Measurements from ENCODE around the gene CRBN. TPM values are rescaled to one million over a fixed set of nuclear protein-coding genes. Genes with fewer than 3 reads are reported as not detected.

CRBN gene
- total and polyA plus RNA-seq, 10 donors = 33.4 to 123 (median 82.0) TPM

DNA sequence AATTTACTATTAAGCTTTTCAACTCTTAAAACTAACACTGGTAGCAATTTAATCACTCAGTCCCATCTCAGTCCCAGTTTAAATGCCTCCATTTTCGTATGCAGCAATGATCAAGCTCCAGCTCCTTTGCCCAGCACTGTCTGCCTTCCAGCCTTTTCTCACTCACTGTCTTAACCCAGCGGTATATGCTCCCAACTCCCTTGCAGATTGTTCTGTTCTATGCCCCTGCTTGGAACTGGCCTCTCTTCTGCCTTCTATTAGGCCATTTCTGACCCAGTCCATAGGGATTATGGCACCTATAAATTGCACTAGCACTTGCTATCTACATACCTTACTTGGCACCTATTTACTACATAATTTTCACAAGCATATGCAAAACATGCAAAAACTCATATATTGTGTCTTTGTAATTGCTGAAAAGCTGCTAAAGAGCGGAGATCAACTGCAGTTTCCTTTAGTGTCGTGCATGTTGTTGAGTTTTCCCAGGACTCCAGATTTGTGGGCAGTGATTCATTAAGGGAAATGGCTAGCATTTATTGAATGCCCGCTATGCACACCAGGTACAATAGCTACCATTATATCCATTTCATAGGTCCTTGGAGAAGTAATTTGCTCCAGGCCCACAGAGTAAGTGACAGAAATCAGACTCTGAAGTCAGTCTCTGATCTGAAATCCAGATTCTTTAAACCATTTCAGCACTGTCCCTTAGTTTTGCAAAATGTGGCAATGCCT is 24.4 kb downstream of the CRBN start:
- 90 to 95% (median 92%) methylated on average over 5 of the region's 5 CpGs for WGBS, 5 donors
- Histone ChIP-seq H3K36me3 (peaks cover 0 to 100% (median 87%) of the 10 kb centered on the region in 6 donors), H3K4me3 (no peak overlapping the region), H3K27ac (peak overlapping the region in 2 of 8 donors; percentile 2 to 31), H3K4me1 (peaks cover 0 to 21% (median 12%) of the 10 kb centered on the region in 6 donors), H3K27me3 (replicated peaks in 1 of 7) (no peaks in the 10 kb centered on the region), H3K9me3 (no peaks in the 10 kb centered on the region)
- DNase-seq = no peak
- intact Hi-C loops (cut with DNase I; ENCODE audit: low total_unique reads) = no loop called here
- TF ChIP-seq CTCF (IDR thresholded peaks at IDR 0.05 in 8 of 11, conservative IDR thresholded peaks at IDR 0.05 in 3 of 11) = no peak
- TF ChIP-seq POLR2A (IDR thresholded peaks at IDR 0.05) = no peak
- peak in 1 of 3 donors; percentile 31 for TF ChIP-seq POLR2AphosphoS5 (IDR thresholded peaks at IDR 0.05)

GRCh38 chr3:3151513-3151912 is 28.0 kb downstream of the CRBN start:
- no peak for DNase-seq
- H3K27me3 ChIP-seq (replicated peaks in 1 of 7) = no peaks in the 10 kb centered on the region
- 87 to 92% (median 91%) methylated on average over 1 of the region's 1 CpG for WGBS, 5 donors
- no peak overlapping the region for H3K4me3 ChIP-seq
- no peak overlapping the region for H3K27ac ChIP-seq
- TF ChIP-seq CTCF (IDR thresholded peaks at IDR 0.05 in 8 of 11, conservative IDR thresholded peaks at IDR 0.05 in 3 of 11) = no peak
- TF ChIP-seq POLR2AphosphoS5 (IDR thresholded peaks at IDR 0.05) = no peak
- TF ChIP-seq POLR2A (IDR thresholded peaks at IDR 0.05) = no peak
- peaks cover 0 to 100% (median 93%) of the 10 kb centered on the region in 6 donors for H3K36me3 ChIP-seq
- intact Hi-C loops (cut with DNase I; ENCODE audit: low total_unique reads) = no loop called here
- H3K9me3 ChIP-seq = no peaks in the 10 kb centered on the region
- H3K4me1 ChIP-seq = peaks cover 0 to 42% (median 16%) of the 10 kb centered on the region in 6 donors

- 77 to 85% (median 78%) methylated on average over 1 of the region's 1 CpG for WGBS, 5 donors
- no peak for DNase-seq
- intact Hi-C loops (cut with DNase I; ENCODE audit: low total_unique reads) = no loop called here
- Histone ChIP-seq H3K4me1 (peaks cover 0 to 32% (median 12%) of the 10 kb centered on the region in 6 donors), H3K27me3 (replicated peaks in 1 of 7) (no peaks in the 10 kb centered on the region), H3K36me3 (peaks cover 0 to 100% (median 95%) of the 10 kb centered on the region in 6 donors), H3K4me3 (no peak overlapping the region), H3K27ac (peak overlapping the region in 2 of 8 donors; percentile 28 to 30), H3K9me3 (no peaks in the 10 kb centered on the region)
- no peak for TF ChIP-seq POLR2AphosphoS5 (IDR thresholded peaks at IDR 0.05)
- TF ChIP-seq POLR2A (IDR thresholded peaks at IDR 0.05) = no peak
- TF ChIP-seq CTCF (IDR thresholded peaks at IDR 0.05 in 8 of 11, conservative IDR thresholded peaks at IDR 0.05 in 3 of 11) = no peak
These were observed 29.9 kb downstream of the CRBN start for GRCh38 chr3:3149560-3149959.

DNA sequence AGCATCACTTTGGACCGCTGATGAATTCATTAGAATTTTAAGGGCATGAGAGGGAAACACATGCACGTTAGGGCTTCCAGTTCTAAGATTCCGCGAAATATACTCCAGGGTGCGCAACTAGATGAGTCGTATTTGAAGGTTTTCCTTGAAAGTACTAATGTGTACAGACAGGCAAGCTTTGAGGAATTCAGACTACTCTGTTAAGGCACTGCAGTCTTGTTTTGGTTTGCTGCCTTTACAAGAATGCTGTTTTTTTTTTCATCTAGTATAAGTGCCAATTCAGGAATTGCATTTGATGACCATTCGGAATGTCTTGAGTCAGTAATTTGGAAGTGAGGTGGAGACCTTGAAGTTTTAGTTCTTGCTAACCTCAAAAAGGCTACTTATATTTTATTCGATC is 33.7 kb downstream of the CRBN start:
- H3K36me3 ChIP-seq = peaks cover 0 to 100% (median 92%) of the 10 kb centered on the region in 6 donors
- WGBS, 5 donors = 87 to 96% (median 89%) methylated on average over 8 of the region's 8 CpGs
- no peak overlapping the region for H3K4me3 ChIP-seq
- H3K9me3 ChIP-seq = no peaks in the 10 kb centered on the region
- H3K27ac ChIP-seq = no peak overlapping the region
- no peak for DNase-seq
- TF ChIP-seq POLR2A (IDR thresholded peaks at IDR 0.05) (no peak), CTCF (IDR thresholded peaks at IDR 0.05 in 8 of 11, conservative IDR thresholded peaks at IDR 0.05 in 3 of 11) (no peak), POLR2AphosphoS5 (IDR thresholded peaks at IDR 0.05) (no peak)
- intact Hi-C loops (cut with DNase I; ENCODE audit: low total_unique reads) = no loop called here
- peaks cover 0 to 36% (median 5%) of the 10 kb centered on the region in 6 donors for H3K4me1 ChIP-seq
- no peaks in the 10 kb centered on the region for H3K27me3 ChIP-seq (replicated peaks in 1 of 7)
